ENCODE measurements around the gene VDR.
A peak's percentile ranks its signal among the peaks of the same experiment; 100 is the strongest.

Gene VDR

GRCh38 chr12:47945341-47945728 is 40.5 kb upstream of the VDR start:
- DNase-seq (ENCODE audit: low spot score), result no peak
- TF ChIP-seq CTCF (IDR thresholded peaks at IDR 0.05; ENCODE audit: extremely low read depth, missing control alignments), result no peak

- DNase-seq (ENCODE audit: low spot score), result no peak
- TF ChIP-seq CTCF (IDR thresholded peaks at IDR 0.05; ENCODE audit: extremely low read depth, missing control alignments), result no peak
Measured at GRCh38 chr12:47944685-47945340, 40.0 kb upstream of the VDR start.

- DNase-seq (ENCODE audit: low spot score), result no peak
- TF ChIP-seq CTCF (IDR thresholded peaks at IDR 0.05; ENCODE audit: extremely low read depth, missing control alignments), result no peak
Measured at GRCh38 chr12:47943623-47944340, 39.0 kb upstream of the VDR start.

- no peak for TF ChIP-seq CTCF (IDR thresholded peaks at IDR 0.05; ENCODE audit: extremely low read depth, missing control alignments)
- DNase-seq (ENCODE audit: low spot score), result no peak
Measured at GRCh38 chr12:47942614-47943225, 37.9 kb upstream of the VDR start.

- TF ChIP-seq CTCF (IDR thresholded peaks at IDR 0.05; ENCODE audit: extremely low read depth, missing control alignments), result no peak
- DNase-seq (ENCODE audit: low spot score), result peak; percentile 61
Measured at GRCh38 chr12:47941871-47942613, 37.2 kb upstream of the VDR start.

- DNase-seq (ENCODE audit: low spot score), result peak; percentile 19
Measured at GRCh38 chr12:47941475-47941780, 36.6 kb upstream of the VDR start.

More at GRCh38 chr12:47941475-47941780, 36.6 kb upstream of the VDR start:
- TF ChIP-seq CTCF (IDR thresholded peaks at IDR 0.05; ENCODE audit: extremely low read depth, missing control alignments), result no peak
